CD4-positive, alpha-beta memory T cell (primary cell): ENCODE results near the gene MUS81. TPM values are rescaled to one million over a fixed set of nuclear protein-coding genes. Genes with fewer than 3 reads are reported as not detected.

Source experiments
- CTCF ChIA-PET: fragments of 350-600 bp; sonication (Branson Sonifier 250); formaldehyde crosslinking; loops from one replicate; lab custom pipeline; 2021; ENCODE audit warnings: inconsistent platforms; ENCODE audit not compliant: partially characterized antibody; lab: Charles Lee
- POLR2A ChIA-PET: fragments of 350-600 bp; sonication (Branson Sonifier 250); formaldehyde crosslinking; loops from one replicate; lab custom pipeline; 2021; ENCODE audit not compliant: partially characterized antibody; lab: Charles Lee
- DNase-seq, 5 donors: peaks; one replicate each; pipeline versions ENCODE4 v3.0.0 to v3.0.0-alpha.2; 2020 to 2022; ENCODE audit warnings: mixed read lengths in 1 of 5
- H3K27ac ChIP-seq: one replicate; pipeline ENCODE4 v1.7.0; 2013; ENCODE audit warnings: low read depth, low read length
- H3K27me3 ChIP-seq: 2 replicates; pipeline ENCODE4 v1.7.0; 2013; ENCODE audit warnings: mild to moderate bottlenecking, low read length, moderate library complexity; ENCODE audit not compliant: insufficient read depth
- H3K36me3 ChIP-seq: 2 replicates; pipeline ENCODE4 v1.7.0; 2013; ENCODE audit warnings: mild to moderate bottlenecking, low read length, moderate library complexity; ENCODE audit not compliant: insufficient read depth
- H3K4me1 ChIP-seq: 2 replicates; pipeline ENCODE4 v1.7.0; 2013; ENCODE audit warnings: mild to moderate bottlenecking, low read length, moderate library complexity; ENCODE audit not compliant: insufficient read depth
- H3K4me3 ChIP-seq, 2 donors: one replicate each; pipeline ENCODE4 v1.7.0; 2013; ENCODE audit warnings: low read length in 2 of 2, mild to moderate bottlenecking in 1 of 2
- H3K9me3 ChIP-seq, 2 donors: one replicate each; pipeline ENCODE4 v1.7.0; 2013; ENCODE audit warnings: low read length in 2 of 2, control low read depth in 1 of 2; ENCODE audit not compliant: control insufficient read depth in 1 of 2
- H3K27ac Mint-ChIP-seq, 7 donors: one replicate each; pipeline ENCODE4 v1.8.0; 2020 to 2021; ENCODE audit warnings: mixed read lengths in 7 of 7, mild to moderate bottlenecking in 6 of 7, inconsistent platforms in 3 of 7, moderate library complexity in 3 of 7
- H3K27me3 Mint-ChIP-seq, 2 donors: one replicate each; pipeline ENCODE4 v1.8.0; 2020 to 2021; ENCODE audit warnings: mixed read lengths in 2 of 2
- H3K36me3 Mint-ChIP-seq, 2 donors: one replicate each; pipeline ENCODE4 v1.8.0; 2020 to 2021; ENCODE audit warnings: mixed read lengths in 2 of 2, inconsistent platforms in 1 of 2, mild to moderate bottlenecking in 1 of 2
- H3K4me1 Mint-ChIP-seq, 4 donors: one replicate each; pipeline ENCODE4 v1.8.0; 2020 to 2021; ENCODE audit warnings: mixed read lengths in 4 of 4, mild to moderate bottlenecking in 1 of 4
- H3K4me3 Mint-ChIP-seq, 8 donors: one replicate each; pipeline ENCODE4 v1.8.0; 2020 to 2021; ENCODE audit warnings: mixed read lengths in 8 of 8, mild to moderate bottlenecking in 7 of 8, moderate library complexity in 6 of 8, inconsistent platforms in 3 of 8
- H3K9me3 Mint-ChIP-seq, 8 donors: one replicate each; pipeline ENCODE4 v1.8.0; 2020 to 2021; ENCODE audit warnings: mixed read lengths in 8 of 8, mild to moderate bottlenecking in 5 of 8, inconsistent platforms in 3 of 8, moderate library complexity in 1 of 8
- intact Hi-C: fragments of 100-400 bp; cut with micrococcal nuclease; formaldehyde crosslinking; loops from one replicate; pipeline ENCODE4 v1.15.1; 2023
- polyA plus RNA-seq, 2 donors: library from polyadenylated mRNA; unstranded; fragments of 300-500 nt; fragmentation: Illumina TruSeq; gene quantifications; one replicate each; pipeline ENCODE4 v1.2.3, GENCODE V29; 2021
- total RNA-seq, 2 experiments: library from RNA; stranded (reverse); gene quantifications; one replicate each; pipeline ENCODE4 v1.2.3, GENCODE V29; 2021

Gene MUS81
- total and polyA plus RNA-seq, 4 experiments from 2014 or later = 24.0 to 95.5 (median 62.3) TPM

GRCh38 chr11:65817312-65817834 is 42.9 kb upstream of the MUS81 start:
- no peak for DNase-seq
- H3K27me3 Mint-ChIP-seq = no peaks in the 10 kb centered on the region
- no peaks in the 10 kb centered on the region for H3K27me3 ChIP-seq
- H3K9me3 Mint-ChIP-seq = peaks cover 0 to 2% (median 0%) of the 10 kb centered on the region in 8 donors
- no peaks in the 10 kb centered on the region for H3K36me3 ChIP-seq
- H3K4me1 Mint-ChIP-seq = peaks cover 6 to 16% (median 10%) of the 10 kb centered on the region in 4 donors
- peak overlapping the region; percentile 73 to 92 (median 81) for H3K27ac Mint-ChIP-seq
- no peaks in the 10 kb centered on the region for H3K9me3 ChIP-seq
- H3K4me3 Mint-ChIP-seq = peak overlapping the region; percentile 73 to 85 (median 78)
- intact Hi-C loops = no loop called here
- no peaks in the 10 kb centered on the region for H3K36me3 Mint-ChIP-seq
- peaks cover 12% of the 10 kb centered on the region for H3K4me1 ChIP-seq
- ChIA-PET POLR2A (interaction anchor here (0.8 to 4.5 kb wide), 8 partner anchors 16 to 191 kb away, joined by 3 to 25 read pairs (median 4); partner anchors contain the start of genes AP5B1 and KAT5), CTCF (interaction anchor here (0.6 to 7.9 kb wide), 24 partner anchors 9 to 191 kb away, joined by 3 to 107 read pairs (median 6); partner anchors contain the start of genes AP5B1, CCDC85B, KAT5 and SNX32)
- peak overlapping the region; percentile 24 to 70 for H3K4me3 ChIP-seq
- H3K27ac ChIP-seq = peak overlapping the region; percentile 53

- Mint-ChIP-seq H3K27me3 (no peaks in the 10 kb centered on the region), H3K4me3 (peak overlapping the region; percentile 73 to 85 (median 78)), H3K27ac (peak overlapping the region; percentile 73 to 92 (median 81)), H3K4me1 (peaks cover 6 to 16% (median 10%) of the 10 kb centered on the region in 4 donors), H3K36me3 (no peaks in the 10 kb centered on the region), H3K9me3 (peaks cover 0 to 2% (median 0%) of the 10 kb centered on the region in 8 donors)
- Histone ChIP-seq H3K27ac (peak overlapping the region; percentile 53), H3K4me1 (peaks cover 12% of the 10 kb centered on the region), H3K36me3 (no peaks in the 10 kb centered on the region), H3K4me3 (peak overlapping the region; percentile 24 to 70), H3K27me3 (no peaks in the 10 kb centered on the region), H3K9me3 (no peaks in the 10 kb centered on the region)
- intact Hi-C loops = loop anchor here (1.0 kb wide), 6 partner anchors 38 to 204 kb away; partner anchors contain the start of gene AP5B1
- DNase-seq = peak; percentile 86 to 93 (median 88)
- POLR2A ChIA-PET = interaction anchor here (0.8 to 4.5 kb wide), 8 partner anchors 15 to 192 kb away, joined by 3 to 25 read pairs (median 4); partner anchors contain the start of genes AP5B1 and KAT5
- CTCF ChIA-PET = interaction anchor here (0.6 to 7.9 kb wide), 31 partner anchors 9 to 203 kb away, joined by 3 to 107 read pairs (median 5); partner anchors contain the start of genes AP5B1, CCDC85B, KAT5 and PCNX3
Observed at GRCh38 chr11:65817835-65818680, 42.2 kb upstream of the MUS81 start.

GRCh38 chr11:65821107-65821506 is 39.1 kb upstream of the MUS81 start:
- DNase-seq = no peak
- no peaks in the 10 kb centered on the region for H3K27me3 ChIP-seq
- POLR2A ChIA-PET = no interaction called here
- H3K36me3 ChIP-seq = no peaks in the 10 kb centered on the region
- Mint-ChIP-seq H3K27ac (peak overlapping the region in 1 of 7 donors; percentile 21), H3K36me3 (no peaks in the 10 kb centered on the region), H3K4me3 (no peak overlapping the region), H3K4me1 (peaks cover 6 to 16% (median 10%) of the 10 kb centered on the region in 4 donors), H3K27me3 (no peaks in the 10 kb centered on the region), H3K9me3 (no peaks in the 10 kb centered on the region)
- no peak overlapping the region for H3K4me3 ChIP-seq
- intact Hi-C loops = no loop called here
- no peak overlapping the region for H3K27ac ChIP-seq
- CTCF ChIA-PET = interaction anchor here (1.1 kb wide), 1 partner anchor 41 kb away, joined by 3 read pairs; no protein-coding TSS in a partner anchor
- no peaks in the 10 kb centered on the region for H3K9me3 ChIP-seq
- H3K4me1 ChIP-seq = peaks cover 12% of the 10 kb centered on the region

- H3K9me3 ChIP-seq = no peaks in the 10 kb centered on the region
- no peaks in the 10 kb centered on the region for H3K9me3 Mint-ChIP-seq
- no peaks in the 10 kb centered on the region for H3K36me3 Mint-ChIP-seq
- no peak overlapping the region for H3K27ac ChIP-seq
- DNase-seq = no peak
- no peaks in the 10 kb centered on the region for H3K27me3 Mint-ChIP-seq
- H3K4me3 ChIP-seq = no peak overlapping the region
- CTCF ChIA-PET = interaction anchor here (1.4 to 1.8 kb wide), 3 partner anchors 43 to 117 kb away, joined by 3 to 8 read pairs (median 4); partner anchors contain the start of gene KAT5
- no peaks in the 10 kb centered on the region for H3K36me3 ChIP-seq
- no peak overlapping the region for H3K27ac Mint-ChIP-seq
- POLR2A ChIA-PET = no interaction called here
- H3K4me1 Mint-ChIP-seq = peaks cover 0 to 5% (median under 1%) of the 10 kb centered on the region in 4 donors
- no peak overlapping the region for H3K4me3 Mint-ChIP-seq
- no peaks in the 10 kb centered on the region for H3K4me1 ChIP-seq
- no peaks in the 10 kb centered on the region for H3K27me3 ChIP-seq
- intact Hi-C loops = no loop called here
Observed at GRCh38 chr11:65822776-65823528, 37.3 kb upstream of the MUS81 start.

- H3K9me3 ChIP-seq = no peaks in the 10 kb centered on the region
- no peaks in the 10 kb centered on the region for H3K27me3 ChIP-seq
- POLR2A ChIA-PET = no interaction called here
- Mint-ChIP-seq H3K36me3 (no peaks in the 10 kb centered on the region), H3K9me3 (peaks cover 0 to 1% (median 0%) of the 10 kb centered on the region in 8 donors), H3K4me3 (no peak overlapping the region), H3K4me1 (peaks cover 0 to 2% (median 1%) of the 10 kb centered on the region in 4 donors), H3K27me3 (no peaks in the 10 kb centered on the region), H3K27ac (no peak overlapping the region)
- no peaks in the 10 kb centered on the region for H3K4me1 ChIP-seq
- CTCF ChIA-PET = interaction anchor here (0.7 to 1.7 kb wide), 8 partner anchors 9 to 196 kb away, joined by 3 to 11 read pairs (median 3); partner anchors contain the start of gene AP5B1
- H3K27ac ChIP-seq = no peak overlapping the region
- intact Hi-C loops = no loop called here
- no peak for DNase-seq
- H3K4me3 ChIP-seq = no peak overlapping the region
- H3K36me3 ChIP-seq = no peaks in the 10 kb centered on the region
Observed at GRCh38 chr11:65826984-65827735, 33.1 kb upstream of the MUS81 start.

- no peaks in the 10 kb centered on the region for H3K9me3 ChIP-seq
- no peaks in the 10 kb centered on the region for H3K27me3 ChIP-seq
- H3K4me1 Mint-ChIP-seq = peaks cover 8% of the 10 kb centered on the region in 4 donors
- peaks cover 0 to 1% (median 0%) of the 10 kb centered on the region in 8 donors for H3K9me3 Mint-ChIP-seq
- H3K27me3 Mint-ChIP-seq = no peaks in the 10 kb centered on the region
- intact Hi-C loops = no loop called here
- POLR2A ChIA-PET = no interaction called here
- no peak overlapping the region for H3K27ac ChIP-seq
- peaks cover 14% of the 10 kb centered on the region for H3K4me1 ChIP-seq
- DNase-seq = no peak
- H3K36me3 Mint-ChIP-seq = no peaks in the 10 kb centered on the region
- CTCF ChIA-PET = interaction anchor here (0.5 to 2.4 kb wide), 3 partner anchors 49 to 118 kb away, joined by 3 to 6 read pairs (median 3); partner anchors contain the start of gene KAT5
- no peak overlapping the region for H3K4me3 Mint-ChIP-seq
- H3K36me3 ChIP-seq = no peaks in the 10 kb centered on the region
- no peak overlapping the region for H3K4me3 ChIP-seq
- H3K27ac Mint-ChIP-seq = no peak overlapping the region
Observed at GRCh38 chr11:65829459-65829858, 30.8 kb upstream of the MUS81 start.
